Activated naive CD4-positive, alpha-beta T cell treated with Interleukin-2 at 50 U/mL for 16 hours (primary cell): ENCODE results near the gene KIAA0930.

Experiments used
- DNase-seq: peaks from one replicate; pipeline ENCODE4 v3.0.0-alpha.2; 2020

The KIAA0930 gene

DNA sequence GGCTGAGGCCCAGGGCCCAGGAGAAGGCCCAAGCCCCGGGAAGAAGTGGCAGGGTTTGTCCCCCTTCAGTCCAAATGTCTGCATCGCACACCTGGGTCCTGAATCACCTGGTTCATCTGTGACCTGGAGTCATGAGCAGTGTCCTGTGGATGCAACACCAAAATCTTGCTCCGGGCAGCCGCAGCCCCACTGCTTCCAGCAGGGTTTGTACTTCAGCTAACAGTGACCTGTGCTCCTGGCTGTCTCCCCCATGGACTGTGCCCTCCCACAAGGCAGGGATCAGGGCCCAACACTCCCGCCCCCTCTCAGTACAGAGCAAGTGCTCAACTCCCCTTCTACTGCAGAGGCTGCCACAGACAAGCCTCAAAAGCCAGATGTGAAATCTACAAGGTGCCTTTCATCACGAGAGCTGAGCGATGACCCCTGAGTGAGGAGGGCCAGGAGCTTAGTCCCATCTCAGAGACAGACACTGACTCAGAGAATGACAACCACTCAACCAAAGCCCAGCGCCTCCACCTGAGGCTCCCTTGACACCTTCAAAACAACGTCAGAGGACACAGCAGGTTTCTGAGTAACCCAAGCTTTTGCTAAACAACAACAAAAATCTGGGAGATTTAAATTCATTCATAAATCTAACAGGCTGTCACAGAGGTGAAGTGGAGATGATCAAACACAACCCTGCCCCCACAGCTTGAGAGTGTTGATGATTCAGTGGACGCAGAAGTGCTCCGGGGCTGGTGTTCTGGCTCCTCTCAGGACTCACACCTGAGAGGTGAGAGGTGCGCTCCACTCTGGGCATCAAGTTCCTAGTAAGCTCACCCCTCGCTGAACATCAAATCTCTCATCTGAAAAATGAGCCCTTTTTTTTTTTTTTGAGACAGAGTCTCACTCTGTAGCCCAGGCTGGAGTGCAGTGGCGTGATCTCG, 3.4 kb downstream of the KIAA0930 start:
- DNase-seq, result no peak

DNA sequence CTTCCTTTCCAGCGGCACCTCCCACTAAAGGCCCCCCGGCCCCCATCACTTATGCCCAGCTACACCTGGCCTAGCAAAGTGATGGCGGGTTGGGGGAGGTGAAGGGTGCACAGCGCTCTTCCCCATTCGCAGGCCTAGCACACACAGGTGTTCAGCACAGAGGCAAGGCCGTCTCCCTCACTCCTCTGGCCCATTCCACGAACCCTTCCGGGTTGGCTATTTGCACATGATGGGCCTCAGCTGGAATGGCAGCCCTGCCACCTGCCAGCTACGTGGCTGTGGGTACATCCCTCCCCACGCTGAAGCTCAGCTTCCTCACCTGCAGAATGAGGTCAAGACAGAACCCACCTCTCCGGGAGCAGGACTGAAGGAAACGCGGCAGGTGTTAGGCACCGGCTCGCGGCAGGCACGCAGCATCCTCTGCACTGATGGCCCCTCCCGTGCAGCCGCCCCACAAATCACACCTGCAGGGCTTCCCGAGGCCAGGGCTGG, 4.8 kb downstream of the KIAA0930 start:
- DNase-seq, result no peak

DNA sequence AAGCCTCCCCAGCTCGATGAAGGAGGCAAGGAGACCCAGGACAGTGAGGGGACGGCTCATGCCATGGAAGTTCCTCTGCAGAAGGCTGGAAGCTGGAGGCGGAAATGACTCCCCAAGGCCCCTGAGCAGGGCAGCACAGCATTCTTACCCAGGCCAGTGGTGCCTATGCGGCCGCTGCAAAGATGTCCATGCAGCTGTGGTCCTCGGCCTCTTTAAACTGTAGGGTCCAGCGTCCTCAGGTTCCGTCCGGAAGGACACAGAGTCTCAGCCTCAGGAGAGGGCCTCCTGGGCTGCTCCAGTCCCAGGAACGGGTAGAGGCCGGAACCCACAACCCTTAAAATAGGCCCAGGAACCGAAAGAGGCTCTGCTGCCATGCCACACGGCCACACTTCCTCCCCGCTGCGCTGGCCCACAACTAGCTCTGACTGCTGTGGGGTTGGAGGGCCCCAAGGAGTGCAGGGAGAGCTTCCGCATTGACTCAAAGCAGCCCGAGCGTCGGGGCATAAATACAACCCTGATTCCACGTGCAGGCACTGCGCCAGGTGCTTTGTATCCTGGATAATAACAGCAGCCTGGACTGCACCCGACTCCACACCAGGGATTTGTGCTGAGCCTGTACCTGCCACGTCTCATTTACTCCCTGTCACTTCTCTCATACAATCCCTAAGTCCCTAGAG, 5.5 kb downstream of the KIAA0930 start:
- DNase-seq, result no peak

DNA sequence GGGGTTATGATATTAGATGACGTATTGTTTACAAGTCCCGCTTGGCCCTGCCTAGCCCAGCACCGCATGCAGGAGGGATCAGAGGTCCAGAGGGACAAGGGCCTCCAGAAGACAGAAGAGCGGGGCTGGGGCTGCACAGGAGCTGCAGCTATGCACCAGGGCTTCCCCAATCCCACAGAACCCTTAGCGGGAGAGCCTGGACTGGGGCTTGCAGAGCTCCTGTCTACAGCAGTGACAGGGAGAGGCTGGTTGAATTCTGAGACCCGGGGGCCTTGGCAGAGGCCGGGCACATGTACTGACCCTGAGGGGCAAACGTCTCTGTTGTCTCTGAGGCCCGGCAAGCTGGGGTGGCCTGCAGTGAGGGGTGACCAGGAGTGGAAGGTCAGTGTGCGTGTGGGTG, 6.9 kb downstream of the KIAA0930 start:
- no peak for DNase-seq

DNA sequence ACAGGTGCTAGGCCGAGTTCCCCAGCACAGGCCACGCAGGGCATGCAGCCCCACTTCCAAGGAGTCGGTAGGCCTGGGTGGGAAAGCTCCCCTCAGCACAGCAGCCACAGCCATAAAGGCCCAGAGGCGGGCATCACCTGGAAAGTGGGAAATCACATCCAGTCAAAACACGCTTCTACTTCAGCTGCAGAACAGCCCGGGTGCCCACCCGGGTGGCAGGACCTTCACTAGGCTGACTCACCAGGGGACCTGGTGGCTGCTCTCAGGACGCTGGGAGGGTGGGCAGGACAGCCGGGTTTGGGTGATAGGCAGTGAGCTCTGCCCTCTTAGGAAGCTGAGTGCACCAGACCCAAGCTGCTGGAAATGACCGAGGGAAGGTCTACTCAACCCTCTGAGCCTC, 7.3 kb downstream of the KIAA0930 start:
- no peak for DNase-seq

DNA sequence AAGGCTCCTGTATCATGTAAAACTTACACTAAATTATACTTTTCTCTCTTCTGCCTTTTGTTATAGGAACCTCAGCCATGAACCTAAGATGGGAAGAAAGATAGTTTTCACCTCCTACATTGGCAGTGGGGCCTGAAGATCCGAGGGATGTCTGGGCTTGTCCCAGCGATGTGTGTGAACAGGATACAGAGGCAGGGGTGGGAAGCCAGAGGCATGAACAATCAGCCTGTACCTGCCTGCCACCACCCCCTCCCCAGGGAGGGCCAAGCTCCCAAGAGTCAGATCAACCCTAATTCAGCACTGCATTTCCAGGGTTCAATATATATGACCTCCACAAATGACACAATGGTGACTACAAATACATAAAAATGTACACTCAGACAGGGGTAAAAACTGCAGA, 9.4 kb downstream of the KIAA0930 start:
- DNase-seq, result no peak

DNA sequence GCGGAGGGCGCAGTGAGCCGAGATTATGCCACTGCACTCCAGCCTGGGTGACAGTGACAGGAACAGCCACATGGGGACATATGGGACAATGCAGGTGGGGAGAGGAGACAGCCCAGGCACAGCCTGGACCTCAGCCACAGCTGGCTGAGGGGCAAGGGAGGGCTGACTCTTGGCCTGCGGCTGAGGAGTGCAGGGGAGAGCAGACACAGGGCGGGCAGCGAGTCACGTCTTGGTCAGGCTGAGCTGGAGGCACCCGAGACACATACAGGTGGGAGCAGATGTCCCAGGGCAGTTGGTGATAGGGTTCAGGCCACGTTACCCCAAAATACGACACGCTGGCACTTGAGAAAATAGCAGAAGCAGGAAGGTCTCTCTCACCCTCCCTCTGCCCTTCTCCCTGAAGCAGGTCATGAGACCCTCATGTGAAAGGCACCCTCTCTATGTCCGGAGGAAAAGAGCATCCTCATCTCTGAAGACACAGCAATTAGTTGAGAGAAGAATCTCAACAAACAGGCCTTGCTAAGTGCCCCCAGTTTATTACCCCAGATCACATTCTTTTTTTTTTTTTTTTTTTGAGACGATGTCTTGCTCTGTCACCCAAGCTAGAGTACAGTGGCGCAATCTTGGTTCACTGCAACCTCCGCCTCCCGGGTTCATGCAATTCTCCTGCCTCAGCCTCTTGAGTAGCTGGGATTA, 10.5 kb downstream of the KIAA0930 start:
- no peak for DNase-seq

DNA sequence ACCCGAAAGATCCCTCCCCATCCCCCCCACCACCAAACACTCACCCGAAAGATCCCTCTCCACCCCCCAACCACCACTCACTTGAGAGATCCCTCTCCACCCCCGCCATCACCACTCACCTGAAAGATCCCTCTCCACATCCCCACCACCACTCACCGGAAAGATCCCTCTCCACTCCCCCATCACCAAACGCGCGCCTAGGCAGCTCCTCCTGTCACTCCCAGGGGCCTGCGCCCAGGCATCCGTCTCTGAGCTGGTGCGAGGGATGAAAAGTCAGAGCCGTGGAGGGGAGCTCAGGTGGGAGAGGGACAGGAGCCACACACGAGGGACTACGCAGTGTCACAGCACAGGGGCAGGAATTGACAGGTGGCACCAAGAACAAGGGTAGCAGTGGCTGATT, 11.5 kb downstream of the KIAA0930 start:
- no peak for DNase-seq

DNA sequence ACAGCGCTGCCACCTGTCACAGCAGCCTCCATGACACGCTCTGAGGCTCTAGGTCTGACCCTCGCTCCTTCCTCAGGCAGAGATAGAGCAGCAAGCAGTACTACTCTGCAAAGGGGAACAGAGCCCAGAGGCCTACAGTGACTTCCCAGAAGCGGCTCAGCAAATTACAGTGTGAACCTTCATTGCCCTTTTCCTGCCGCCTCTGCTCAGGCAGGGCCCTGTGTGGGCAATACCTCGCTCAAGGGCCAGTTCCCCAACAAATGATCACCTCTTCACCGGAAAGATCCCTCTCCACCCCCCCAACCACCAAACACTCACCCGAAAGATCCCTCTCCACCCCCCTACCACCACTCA, 12.3 kb downstream of the KIAA0930 start:
- no peak for DNase-seq

DNA sequence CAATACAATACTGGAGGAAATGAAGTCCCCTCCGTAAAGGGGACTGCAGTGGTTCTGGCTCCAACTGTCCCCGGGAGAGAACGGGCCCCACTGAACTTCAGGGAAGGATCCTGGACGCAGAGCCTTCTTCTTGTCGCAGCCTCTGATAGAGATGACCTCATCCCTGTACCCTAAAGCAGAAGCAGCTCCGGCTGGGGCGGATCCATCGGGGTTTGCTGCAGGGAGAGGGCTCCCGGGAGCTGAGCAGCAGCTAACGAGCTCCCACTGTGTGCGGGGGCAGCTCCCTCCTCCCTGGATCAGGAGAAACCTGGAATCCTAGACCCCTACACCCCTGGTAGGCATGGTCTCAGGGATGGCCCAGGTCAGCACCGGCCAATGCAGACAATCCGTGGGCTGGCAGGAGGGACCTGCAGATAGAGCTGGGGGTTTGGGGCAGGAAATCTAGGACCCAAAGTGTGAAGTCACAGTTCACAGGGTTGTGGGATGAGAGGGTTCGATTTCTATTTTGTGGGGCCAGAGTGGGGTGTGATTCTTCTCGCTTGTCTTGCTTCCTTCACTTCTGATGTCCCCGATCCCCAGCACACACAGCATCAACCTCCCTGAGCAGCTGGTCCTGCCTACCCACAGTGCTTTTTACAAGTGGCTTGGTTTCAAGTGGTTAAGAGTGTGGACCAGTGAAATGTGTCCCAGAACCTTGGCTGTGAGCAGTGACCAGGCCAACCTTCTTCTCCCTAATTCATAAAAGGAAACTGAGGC, 12.9 kb downstream of the KIAA0930 start:
- no peak for DNase-seq

DNA sequence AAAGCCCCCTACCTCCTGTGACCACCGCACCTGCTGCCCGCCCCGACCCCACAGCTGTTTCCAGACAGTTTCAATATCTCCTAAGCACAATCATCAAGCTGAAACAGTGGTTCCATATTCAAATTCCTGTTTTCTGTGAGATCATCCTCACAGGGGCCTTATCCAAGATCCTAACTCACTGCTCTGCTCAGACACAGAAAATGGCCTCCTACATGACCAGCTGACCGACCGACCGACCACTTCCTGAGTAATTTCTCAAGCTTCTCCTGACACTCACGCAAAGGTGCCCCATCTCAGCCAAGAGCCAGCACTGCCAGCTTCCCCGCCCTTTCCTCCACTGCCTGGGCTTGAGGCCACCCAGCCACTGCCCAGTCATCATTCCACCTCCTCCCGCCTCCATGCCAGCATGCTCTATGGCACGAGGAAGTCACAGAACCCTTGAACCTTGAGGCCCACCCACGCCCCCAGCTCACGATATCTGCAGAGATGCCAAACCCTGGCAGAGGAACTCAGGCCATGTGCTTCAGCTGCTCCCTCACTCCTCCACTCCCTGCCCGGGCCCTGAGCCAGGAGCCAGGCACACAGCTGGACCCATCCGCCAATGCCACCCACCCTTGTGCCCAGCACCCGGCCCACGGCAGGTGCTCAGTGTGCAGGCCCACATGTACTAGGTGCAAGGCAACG, 14.0 kb downstream of the KIAA0930 start:
- no peak for DNase-seq

DNA sequence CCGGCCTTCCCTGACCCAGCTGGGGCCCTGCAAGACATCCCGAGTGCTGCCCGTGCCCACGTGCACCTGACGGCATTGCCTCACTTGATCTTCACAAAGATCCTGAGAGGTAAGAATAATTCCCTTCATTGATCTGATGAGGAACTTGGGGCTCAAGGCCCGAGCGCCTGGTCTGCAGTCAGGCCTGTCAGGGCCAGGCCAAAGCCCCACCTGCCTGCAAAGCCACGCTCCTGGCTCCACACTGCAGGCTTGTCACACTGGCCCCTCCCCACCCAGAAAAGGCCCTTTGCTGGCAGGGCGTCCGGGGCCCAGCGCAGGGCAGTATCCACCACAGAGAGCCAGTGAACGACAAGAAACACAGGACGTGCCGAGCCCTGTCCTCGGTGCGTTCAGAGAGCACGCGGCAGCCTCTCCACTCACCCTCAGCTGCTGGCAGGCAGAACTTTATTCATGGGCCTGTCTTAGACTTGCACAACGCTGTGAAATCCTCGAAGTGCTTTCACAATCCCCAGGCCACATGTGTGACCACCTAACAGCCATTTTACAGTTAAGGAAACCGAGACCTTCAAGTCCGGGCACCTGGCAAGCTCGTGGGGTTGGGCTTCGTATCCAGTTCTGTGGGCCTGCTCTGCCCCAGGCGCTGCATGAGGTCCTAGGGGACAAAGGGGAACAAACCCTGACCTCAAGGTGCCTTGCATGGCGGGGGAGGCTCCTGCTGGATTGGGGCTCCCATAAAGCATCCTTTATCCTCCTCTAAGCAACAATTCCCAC, 14.8 kb downstream of the KIAA0930 start:
- DNase-seq, result no peak

DNA sequence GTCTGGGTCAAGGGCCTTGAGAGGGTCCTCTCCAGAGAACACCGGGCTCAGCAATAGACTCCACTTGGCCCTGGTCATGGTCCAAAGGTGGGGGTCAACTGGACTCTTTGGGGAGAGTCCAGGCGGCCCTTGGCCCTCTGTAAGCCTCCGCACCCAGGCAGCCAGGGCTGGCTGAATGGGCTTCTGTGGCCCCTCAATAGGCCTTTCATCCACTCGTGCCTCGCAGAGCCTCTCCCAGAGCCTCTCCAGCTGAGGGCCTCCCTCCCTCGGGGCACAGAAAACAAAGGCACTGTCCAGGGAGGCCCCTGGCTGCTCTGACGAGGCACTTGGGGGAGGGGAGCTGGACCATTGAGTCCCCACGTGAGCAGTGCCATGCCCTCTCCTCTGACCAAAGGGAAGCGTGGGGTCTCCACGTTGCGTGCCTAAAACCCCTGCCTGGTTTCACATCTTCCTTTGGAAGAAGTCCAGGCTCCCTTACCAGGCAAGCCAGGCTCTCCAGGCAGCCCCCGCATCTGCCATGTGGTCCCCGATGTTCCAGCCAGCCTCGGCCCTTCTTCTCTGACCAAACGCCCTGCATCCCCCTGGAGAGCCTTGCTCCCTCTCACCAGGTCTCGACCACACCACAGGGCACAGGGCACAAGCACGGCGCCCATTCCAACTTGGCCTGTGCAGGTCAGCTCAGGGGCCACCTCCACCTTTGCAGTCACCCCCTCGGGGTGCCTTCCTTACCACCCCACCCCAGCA, 15.5 kb downstream of the KIAA0930 start:
- DNase-seq, result no peak

DNA sequence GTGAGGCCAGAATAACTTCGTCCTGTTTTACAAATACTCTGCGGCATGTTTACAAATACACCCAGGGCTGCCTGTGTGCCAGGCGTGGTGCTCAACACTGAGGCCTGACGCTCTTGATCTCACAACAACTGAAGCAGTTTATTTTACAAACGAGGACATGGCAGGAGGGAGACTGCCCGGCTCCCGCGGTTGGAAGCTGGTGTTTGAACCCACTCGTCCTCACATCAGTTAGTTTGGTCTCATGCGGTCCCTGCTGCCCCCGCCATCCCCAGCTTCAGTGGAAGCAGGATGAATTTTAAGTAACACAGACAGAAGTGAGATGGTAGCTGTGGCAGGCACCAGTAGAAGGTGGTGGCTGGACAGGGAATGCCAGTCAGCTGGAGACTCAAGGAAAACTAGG, 16.4 kb downstream of the KIAA0930 start:
- DNase-seq, result no peak

DNA sequence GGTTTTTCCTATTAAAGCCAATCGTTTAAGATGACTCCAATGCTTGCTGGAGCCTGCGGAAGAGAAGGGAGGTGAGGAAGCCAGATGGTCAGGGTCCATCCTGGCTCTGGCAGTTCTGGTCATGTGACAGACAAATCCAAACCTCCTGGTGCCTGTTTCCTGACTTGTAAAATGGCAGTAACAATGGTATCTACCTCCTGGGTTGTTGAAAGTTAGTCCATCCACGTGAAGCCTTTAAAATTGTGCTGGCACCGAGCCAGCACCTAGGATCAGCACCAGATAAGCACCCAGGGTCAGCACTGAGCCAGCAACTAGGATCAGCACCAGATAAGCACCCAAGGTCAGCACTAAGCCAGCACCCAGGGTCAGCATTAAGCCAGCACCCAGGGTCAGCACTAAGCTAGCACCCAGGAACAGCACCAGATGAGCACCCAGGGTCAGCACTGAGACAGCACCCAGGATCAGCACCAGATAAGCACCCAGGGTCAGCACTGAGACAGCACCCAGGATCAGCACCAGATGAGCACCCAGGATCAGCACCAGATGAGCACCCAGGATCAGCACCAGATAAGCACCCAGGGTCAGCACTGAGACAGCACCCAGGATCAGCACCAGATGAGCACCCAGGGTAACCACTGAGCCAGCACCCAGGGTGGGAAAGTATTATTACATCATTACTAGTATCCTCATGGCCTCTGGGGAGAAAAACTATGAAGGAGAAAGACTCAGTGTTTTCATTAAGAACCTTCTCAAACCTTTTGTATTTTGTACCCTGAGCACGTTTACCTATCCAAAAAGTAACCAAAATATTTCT, 17.2 kb downstream of the KIAA0930 start:
- DNase-seq, result no peak

DNA sequence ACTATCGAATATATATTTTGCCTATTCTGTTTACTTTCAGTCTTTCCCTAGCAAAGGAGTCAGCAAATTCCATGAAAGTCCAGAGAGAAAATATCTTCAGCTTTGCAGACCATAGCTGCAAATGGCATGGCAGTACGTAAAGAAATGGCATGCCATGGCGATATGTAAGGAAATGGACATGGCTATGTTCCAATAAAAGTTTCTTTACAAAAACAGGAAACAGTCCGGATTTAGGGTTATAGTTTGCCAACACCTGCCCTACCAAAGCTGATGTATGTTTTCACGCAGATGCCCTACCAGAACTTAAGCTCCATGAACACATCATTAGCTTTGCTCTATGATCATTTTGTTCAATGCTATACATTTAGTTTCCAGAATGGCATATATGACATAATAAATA, 19.5 kb downstream of the KIAA0930 start:
- no peak for DNase-seq

DNA sequence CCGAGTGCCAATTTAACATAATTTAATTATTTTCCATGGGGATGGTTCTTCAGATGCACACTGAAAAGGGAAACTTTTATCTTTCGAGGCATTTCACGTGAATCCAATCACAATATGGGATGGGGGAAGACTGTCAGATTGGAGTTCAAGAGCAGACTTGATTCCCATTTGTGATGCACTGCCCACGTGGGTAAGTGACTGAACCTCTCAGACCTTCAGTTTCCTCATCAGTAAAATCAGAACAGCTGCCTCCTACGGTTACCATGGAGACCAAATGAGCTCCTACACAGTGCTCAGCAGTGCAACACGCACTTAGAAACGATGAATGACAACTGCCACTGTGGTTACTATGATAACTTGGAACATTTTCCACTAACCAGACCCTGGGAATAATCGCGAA, 21.7 kb downstream of the KIAA0930 start:
- peak; percentile 54 for DNase-seq

DNA sequence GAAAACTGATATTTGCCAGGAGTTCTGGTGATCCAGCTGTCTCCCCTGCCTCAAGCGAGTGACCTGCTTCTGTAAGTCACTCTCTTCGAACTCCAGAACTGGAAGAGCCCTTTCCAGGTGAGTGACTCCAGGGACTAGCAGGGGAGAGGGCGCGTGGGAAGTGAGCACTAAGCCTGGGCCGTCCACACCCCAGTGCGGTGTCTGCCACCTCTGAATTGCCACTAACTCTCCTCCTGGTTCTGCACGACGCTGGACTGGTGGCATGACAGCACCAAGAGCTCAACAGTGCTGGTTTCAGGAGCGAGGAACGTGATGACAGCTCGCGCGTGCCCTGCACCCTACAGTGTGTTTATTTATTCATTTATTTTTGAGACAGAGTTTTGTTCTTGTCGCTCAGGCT, 22.9 kb downstream of the KIAA0930 start:
- no peak for DNase-seq

DNA sequence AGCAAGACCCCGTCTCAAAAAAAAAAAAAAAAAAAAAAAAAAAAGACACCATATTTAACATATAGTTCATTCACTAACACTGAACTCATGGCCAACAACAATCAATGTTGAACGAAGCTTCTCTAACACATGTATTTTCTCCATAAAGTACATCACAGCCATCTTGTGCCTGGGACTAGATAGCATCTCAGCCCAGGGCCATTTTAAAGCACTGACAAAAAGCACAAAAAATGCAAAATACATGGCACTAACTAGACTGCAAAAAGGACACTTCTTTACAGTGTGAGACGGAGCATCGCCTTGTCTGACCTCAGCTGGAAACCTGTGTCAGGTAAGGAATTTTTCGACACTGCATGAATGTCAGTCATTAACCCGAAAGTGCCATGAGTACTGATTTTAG, 23.3 kb downstream of the KIAA0930 start:
- no peak for DNase-seq
